Endothelial cell (in vitro differentiated cells): ENCODE data around the gene RELCH. TPM values are rescaled to one million over a fixed set of nuclear protein-coding genes. Genes with fewer than 3 reads are reported as not detected.
"Not testable (repeated sequence)": the region's sequence is repeated elsewhere in the genome, so short reads cannot be mapped to it uniquely, and the experiment has no call there.

Source experiments
- DNase-seq: peaks from one replicate; pipeline ENCODE4 v3.0.0; 2021; ENCODE audit warnings: low spot score
- H3K27ac Mint-ChIP-seq: one replicate; pipeline ENCODE4 v1.8.0; 2021; ENCODE audit warnings: mixed read lengths, inconsistent platforms; ENCODE audit not compliant: unreplicated experiment
- H3K27me3 Mint-ChIP-seq: one replicate; pipeline ENCODE4 v1.8.0; 2021; ENCODE audit warnings: mild to moderate bottlenecking, moderate library complexity, mixed read lengths, inconsistent platforms; ENCODE audit not compliant: unreplicated experiment
- H3K36me3 Mint-ChIP-seq: one replicate; pipeline ENCODE4 v1.8.0; 2021; ENCODE audit warnings: mild to moderate bottlenecking, low read depth, mixed read lengths, inconsistent platforms; ENCODE audit not compliant: unreplicated experiment
- H3K4me1 Mint-ChIP-seq: one replicate; pipeline ENCODE4 v1.8.0; 2021; ENCODE audit warnings: mild to moderate bottlenecking, mixed read lengths, inconsistent platforms; ENCODE audit not compliant: unreplicated experiment
- H3K4me3 Mint-ChIP-seq: one replicate; pipeline ENCODE4 v1.8.0; 2021; ENCODE audit warnings: mild to moderate bottlenecking, mixed read lengths, inconsistent platforms; ENCODE audit not compliant: unreplicated experiment
- H3K9me3 Mint-ChIP-seq: one replicate; pipeline ENCODE4 v1.8.0; 2021; ENCODE audit warnings: mixed read lengths, inconsistent platforms; ENCODE audit not compliant: unreplicated experiment
- CTCF ChIP-seq: fragments of 200-600 bp; sonication (generic); IDR thresholded peaks from one replicate; pipeline ENCODE4 v1.5.0; 2021; ENCODE audit warnings: antibody characterized with exemption; ENCODE audit not compliant: unreplicated experiment
- total RNA-seq: library from RNA; stranded (reverse); fragmentation: NEBNext Ultra II Directional; extraction: Animal tissue kit (Norgen Biotek cat#: 25700); gene quantifications from one replicate; pipeline ENCODE4 v1.2.1, GENCODE V29; 2021; ENCODE audit not compliant: unreplicated experiment

RELCH gene
- total RNA-seq, 1 donor from 2014 or later, result 27.3 TPM

GRCh38 chr18:62165583-62165982, 21.5 kb upstream of the RELCH start:
- peaks cover 4% of the 10 kb centered on the region for H3K4me1 Mint-ChIP-seq
- no peak for DNase-seq
- H3K9me3 Mint-ChIP-seq, result no peaks in the 10 kb centered on the region
- H3K27me3 Mint-ChIP-seq, result no peaks in the 10 kb centered on the region
- peaks cover 7% of the 10 kb centered on the region for H3K36me3 Mint-ChIP-seq
- H3K27ac Mint-ChIP-seq, result no peak overlapping the region
- no peak overlapping the region for H3K4me3 Mint-ChIP-seq
- TF ChIP-seq CTCF, result no peak

GRCh38 chr18:62166524-62166923, 20.5 kb upstream of the RELCH start:
- not testable (repeated sequence) for H3K27me3 Mint-ChIP-seq, H3K27ac Mint-ChIP-seq, H3K4me3 Mint-ChIP-seq, H3K36me3 Mint-ChIP-seq, H3K4me1 Mint-ChIP-seq, H3K9me3 Mint-ChIP-seq, DNase-seq

DNA sequence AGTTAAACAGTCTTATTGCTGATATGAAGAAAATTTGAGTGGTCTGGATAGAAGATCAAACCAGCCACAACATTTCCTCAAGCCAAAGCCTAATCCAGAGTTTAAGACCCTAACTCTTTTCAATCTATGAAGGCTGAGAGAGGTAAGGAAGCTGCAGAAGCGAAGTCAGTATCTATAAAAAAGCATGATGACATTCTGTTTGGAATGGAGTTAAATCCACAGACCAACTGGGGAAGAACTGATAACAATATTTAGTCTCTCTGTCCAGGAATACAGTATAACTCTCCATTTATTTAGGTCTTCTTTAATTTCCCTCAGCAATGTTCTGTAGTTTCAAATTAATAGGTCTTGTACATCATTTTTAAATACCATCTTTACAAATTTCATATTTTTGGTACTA, 16.2 kb upstream of the RELCH start:
- Mint-ChIP-seq H3K27me3 (no peaks in the 10 kb centered on the region), H3K9me3 (no peaks in the 10 kb centered on the region), H3K36me3 (no peaks in the 10 kb centered on the region), H3K27ac (no peak overlapping the region), H3K4me3 (no peak overlapping the region), H3K4me1 (peaks cover 3% of the 10 kb centered on the region)
- no peak for TF ChIP-seq CTCF
- no peak for DNase-seq

DNA sequence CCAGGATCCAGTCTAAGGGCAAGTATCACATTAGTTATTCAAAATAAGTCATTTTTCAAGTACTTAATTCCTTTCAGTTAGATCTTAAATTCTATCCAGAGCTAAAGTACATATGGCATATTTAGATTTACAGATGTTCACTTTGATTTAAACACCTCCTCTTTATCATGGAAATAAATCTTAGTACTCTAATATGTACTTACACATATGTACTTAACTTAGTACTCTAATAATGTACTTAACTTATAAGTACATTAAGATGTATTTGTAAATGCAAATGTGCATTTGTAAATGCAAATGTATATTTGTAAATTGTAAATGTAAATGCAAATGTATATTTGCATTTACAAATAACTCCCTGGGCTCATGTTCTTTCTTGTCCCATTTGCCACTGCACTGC, 14.8 kb upstream of the RELCH start:
- Mint-ChIP-seq H3K4me1 (peaks cover 5% of the 10 kb centered on the region), H3K9me3 (no peaks in the 10 kb centered on the region), H3K27me3 (no peaks in the 10 kb centered on the region), H3K27ac (no peak overlapping the region), H3K4me3 (no peak overlapping the region), H3K36me3 (no peaks in the 10 kb centered on the region)
- TF ChIP-seq CTCF, result no peak
- DNase-seq, result no peak

DNA sequence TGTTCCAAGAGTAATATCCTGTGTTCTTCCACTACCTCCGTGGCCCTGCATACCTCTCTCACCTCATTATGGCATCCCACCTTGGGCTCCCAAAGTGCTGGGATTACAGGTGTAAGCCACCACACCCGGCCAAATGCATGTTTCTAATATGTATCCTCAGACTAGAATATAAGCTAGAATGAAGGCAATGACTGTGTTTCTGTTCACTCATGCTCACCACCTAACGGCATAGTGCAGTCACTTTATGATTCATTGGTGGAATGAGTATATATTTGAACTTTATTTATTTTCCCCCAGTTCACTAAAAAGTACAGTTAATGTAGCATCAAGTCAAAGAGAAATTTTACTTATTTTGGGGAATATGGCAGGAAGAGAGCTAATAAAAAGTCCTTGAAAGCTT, 11.5 kb upstream of the RELCH start:
- Mint-ChIP-seq H3K4me1 (peaks cover 15% of the 10 kb centered on the region), H3K36me3 (no peaks in the 10 kb centered on the region), H3K4me3 (no peak overlapping the region), H3K9me3 (no peaks in the 10 kb centered on the region), H3K27ac (no peak overlapping the region), H3K27me3 (no peaks in the 10 kb centered on the region)
- DNase-seq, result no peak
- TF ChIP-seq CTCF, result no peak

GRCh38 chr18:62177271-62177670, 9.8 kb upstream of the RELCH start:
- Mint-ChIP-seq H3K36me3 (no peaks in the 10 kb centered on the region), H3K27ac (no peak overlapping the region), H3K27me3 (no peaks in the 10 kb centered on the region), H3K4me3 (no peak overlapping the region), H3K4me1 (peaks cover 15% of the 10 kb centered on the region), H3K9me3 (no peaks in the 10 kb centered on the region)
- TF ChIP-seq CTCF, result no peak
- DNase-seq, result no peak
